Spleen (tissue), 11 donors: ENCODE data around the gene AGAP5. TPM values are rescaled to one million over a fixed set of nuclear protein-coding genes. Genes with fewer than 3 reads are reported as not detected.
"Not testable (repeated sequence)": the region's sequence is repeated elsewhere in the genome, so short reads cannot be mapped to it uniquely, and the experiment has no call there.

Source experiments
- DNase-seq: peaks from one replicate; pipeline ENCODE4 v3.0.0-alpha.2; 2020
- H3K27ac ChIP-seq, 8 donors: fragments of 200-600 bp; sonication (generic) in 7 of 8; 1 replicate in 4 of 8; 2 replicates in 4 of 8; pipeline versions ENCODE4 v1.5.0 to v1.8.0; 2016 to 2021; ENCODE audit warnings: inconsistent platforms in 4 of 8, mild to moderate bottlenecking in 4 of 8, moderate library complexity in 1 of 8
- H3K27me3 ChIP-seq, 7 donors: fragments of 200-600 bp; sonication (generic) in 6 of 7; replicated peaks in 1 of 7; 1 replicate in 4 of 7; 2 replicates in 3 of 7; pipeline versions ENCODE4 v1.5.0 to v1.8.0; 2016 to 2021; ENCODE audit warnings: inconsistent platforms in 3 of 7, mild to moderate bottlenecking in 1 of 7
- H3K36me3 ChIP-seq, 6 donors: fragments of 200-600 bp; sonication (generic) in 5 of 6; 1 replicate in 4 of 6; 2 replicates in 2 of 6; pipeline versions ENCODE4 v1.5.0 to v1.8.0; 2016 to 2021; ENCODE audit warnings: inconsistent platforms in 2 of 6
- H3K4me1 ChIP-seq, 6 donors: fragments of 200-600 bp; sonication (generic) in 5 of 6; 1 replicate in 3 of 6; 2 replicates in 3 of 6; pipeline versions ENCODE4 v1.5.0 to v1.8.0; 2016 to 2021; ENCODE audit warnings: inconsistent platforms in 3 of 6
- H3K4me3 ChIP-seq, 8 donors: fragments of 200-600 bp; sonication (generic) in 7 of 8; 1 replicate in 4 of 8; 2 replicates in 4 of 8; pipeline versions ENCODE4 v1.5.0 to v1.8.0; 2016 to 2021; ENCODE audit warnings: inconsistent platforms in 4 of 8, mild to moderate bottlenecking in 4 of 8, moderate library complexity in 2 of 8
- H3K9me3 ChIP-seq, 8 donors: fragments of 200-600 bp; sonication (generic) in 7 of 8; 1 replicate in 4 of 8; 2 replicates in 4 of 8; pipeline versions ENCODE4 v1.5.0 to v1.8.0; 2016 to 2021; ENCODE audit warnings: inconsistent platforms in 4 of 8
- CTCF ChIP-seq, 11 experiments: fragments of 200-600 bp in 7 of 11; fragments of 450-650 bp in 4 of 11; sonication (generic) in 4 of 11; IDR thresholded peaks in 8 of 11; conservative IDR thresholded peaks in 3 of 11; 1 replicate in 7 of 11; 2 replicates in 4 of 11; pipeline versions ENCODE4 v1.4.0 to v1.8.0; 2016 to 2021; ENCODE audit warnings: antibody characterized with exemption in 11 of 11, inconsistent platforms in 4 of 11, mild to moderate bottlenecking in 1 of 11
- POLR2A ChIP-seq, 3 donors: fragments of 450-650 bp; IDR thresholded peaks; one replicate each; pipeline ENCODE4 v1.5.1; 2017; ENCODE audit warnings: antibody characterized with exemption in 3 of 3, mild to moderate bottlenecking in 1 of 3
- POLR2AphosphoS5 ChIP-seq, 3 donors: sonication (generic); formaldehyde crosslinking; IDR thresholded peaks; one replicate each; pipeline ENCODE4 v1.5.1; 2017; ENCODE audit warnings: antibody characterized with exemption in 3 of 3
- WGBS, 5 donors: extraction: QIAGEN DNeasy Blood & Tissue Kit in 3 of 5; methylation state at CpG; one replicate each; pipeline versions ENCODE4 v1.1.5 to v1.1.7; 2013 to 2018; 5-methylcytosine and 5-hydroxymethylcytosine counted together
- intact Hi-C: fragments of 100-400 bp; cut with DNase I; formaldehyde crosslinking; loops from one replicate; pipeline ENCODE4 v1.15.0; 2023; ENCODE audit warnings: low total_unique reads
- polyA plus RNA-seq, 3 donors: library from polyadenylated mRNA; stranded (reverse); fragments of 200-250 nt; gene quantifications; one replicate each; pipeline ENCODE4 v1.2.1, GENCODE V29; 2013
- total RNA-seq, 7 donors: library from RNA; depleted of rRNA in 3 of 7; stranded (reverse); fragments of >200 nt in 3 of 7; fragmentation: NEBNext Ultra II Directional in 4 of 7; extraction: Animal tissue kit (Norgen Biotek cat#: 25700) in 4 of 7; gene quantifications; one replicate each; pipeline versions ENCODE4 v1.1.0 to v1.2.1, GENCODE V29; 2016 to 2021
- donor health status: healthy with polysubstance abuse.
- donor health status: DM: no; HTN: no; CAD: no; lungs with moderate emphysema.
- donor health status: DM: no; HTN: no; CAD: no.
- donor health status: Bipolar disorder and iron deficiency.
- donor health status: healthy.
- donor health status: DM: no; HTN: no; CAD: no.
- donor health status: DM: yes; HTN: yes; CAD: no.

AGAP5 gene
- total and polyA plus RNA-seq, 10 donors: 2.6 to 15.7 (median 9.3) TPM

GRCh38 chr10:73743327-73743904 is 45.5 kb upstream of the AGAP5 start:
- H3K27ac ChIP-seq: peak overlapping the region; percentile 91 to 98 (median 94)
- intact Hi-C loops: no loop called here
- H3K27me3 ChIP-seq: no peaks in the 10 kb centered on the region
- H3K9me3 ChIP-seq: no peaks in the 10 kb centered on the region
- H3K4me3 ChIP-seq: peak overlapping the region; percentile 79 to 92 (median 84)
- 37 to 50% (median 39%) methylated on average over 6 of the region's 6 CpGs for WGBS, 5 donors
- DNase-seq: no peak
- H3K4me1 ChIP-seq: peaks cover 11 to 56% (median 48%) of the 10 kb centered on the region in 6 donors
- H3K36me3 ChIP-seq: peaks cover 0 to 42% (median 21%) of the 10 kb centered on the region in 6 donors
- TF ChIP-seq POLR2AphosphoS5 (IDR thresholded peaks at IDR 0.05): no peak
- TF ChIP-seq POLR2A (IDR thresholded peaks at IDR 0.05): no peak
- no peak for TF ChIP-seq CTCF (IDR thresholded peaks at IDR 0.05 in 8 of 11, conservative IDR thresholded peaks at IDR 0.05 in 3 of 11)

- DNase-seq: no peak
- Histone ChIP-seq H3K27me3 (no peaks in the 10 kb centered on the region), H3K36me3 (peaks cover 0 to 41% (median 14%) of the 10 kb centered on the region in 6 donors), H3K9me3 (no peaks in the 10 kb centered on the region), H3K27ac (peak overlapping the region in 1 of 8 donors; percentile 93), H3K4me3 (no peak overlapping the region), H3K4me1 (peaks cover 11 to 46% (median 41%) of the 10 kb centered on the region in 6 donors)
- TF ChIP-seq POLR2A (IDR thresholded peaks at IDR 0.05): no peak
- 90 to 97% (median 94%) methylated on average over 5 of the region's 5 CpGs for WGBS, 5 donors
- intact Hi-C loops: no loop called here
Observed at GRCh38 chr10:73742454-73742734, 44.5 kb upstream of the AGAP5 start.

- not testable (repeated sequence) for H3K4me3 ChIP-seq
Observed at GRCh38 chr10:73740501-73741254, 42.8 kb upstream of the AGAP5 start.

GRCh38 chr10:73734796-73735305 is 36.9 kb upstream of the AGAP5 start:
- intact Hi-C loops: no loop called here
- Histone ChIP-seq H3K4me1 (peaks cover 10 to 46% (median 26%) of the 10 kb centered on the region in 6 donors), H3K4me3 (no peak overlapping the region), H3K36me3 (peaks cover 0 to 74% (median 23%) of the 10 kb centered on the region in 6 donors), H3K9me3 (no peaks in the 10 kb centered on the region), H3K27ac (no peak overlapping the region), H3K27me3 (no peaks in the 10 kb centered on the region)
- TF ChIP-seq POLR2AphosphoS5 (IDR thresholded peaks at IDR 0.05) (no peak), CTCF (IDR thresholded peaks at IDR 0.05 in 8 of 11, conservative IDR thresholded peaks at IDR 0.05 in 3 of 11) (no peak), POLR2A (IDR thresholded peaks at IDR 0.05) (no peak)
- no peak for DNase-seq
- WGBS, 5 donors: 83 to 92% (median 86%) methylated on average over 4 to 5 of the region's 5 CpGs

More at GRCh38 chr10:73740501-73741254, 42.8 kb upstream of the AGAP5 start:
- Histone ChIP-seq H3K36me3 (peaks cover 0 to 48% (median 8%) of the 10 kb centered on the region in 6 donors), H3K4me1 (peaks cover 8 to 29% (median 25%) of the 10 kb centered on the region in 6 donors)
- H3K27me3 ChIP-seq, H3K27ac ChIP-seq, H3K9me3 ChIP-seq, DNase-seq, intact Hi-C loops: not testable (repeated sequence)
- 94 to 97% (median 96%) methylated on average over 14 to 18 of the region's 18 CpGs for WGBS, 5 donors
